Fibroblast of lung (primary cell): ENCODE data around the gene PCDHGB2. TPM values are rescaled to one million over a fixed set of nuclear protein-coding genes. Genes with fewer than 3 reads are reported as not detected.

ENCODE experiments used
- DNase-seq, 2 donors: peaks; one replicate each; pipeline versions ENCODE4 v3.0.0 to v3.0.0-alpha.2; 2010; ENCODE audit warnings: low read depth in 2 of 2
- H2AFZ ChIP-seq: 2 replicates; pipeline ENCODE4 v1.5.1; 2012; ENCODE audit warnings: low read length, control low read depth, inconsistent platforms
- H3K27ac ChIP-seq: 2 replicates; pipeline ENCODE4 v1.5.1; 2011; ENCODE audit warnings: low read length, control low read depth; ENCODE audit not compliant: insufficient read depth
- H3K27me3 ChIP-seq: 2 replicates; pipeline ENCODE4 v1.5.1; 2011; ENCODE audit warnings: mild to moderate bottlenecking, low read length; ENCODE audit not compliant: control insufficient read depth, insufficient read depth
- H3K36me3 ChIP-seq: 2 replicates; pipeline ENCODE4 v1.5.1; 2011; ENCODE audit warnings: low read length; ENCODE audit not compliant: control insufficient read depth, insufficient read depth
- H3K4me1 ChIP-seq: 2 replicates; pipeline ENCODE4 v1.5.1; 2011; ENCODE audit warnings: low read length; ENCODE audit not compliant: control insufficient read depth, insufficient read depth; ENCODE audit errors: extremely low read depth
- H3K4me2 ChIP-seq: 2 replicates; pipeline ENCODE4 v1.5.1; 2011; ENCODE audit warnings: low read length, control low read depth; ENCODE audit not compliant: insufficient read depth; ENCODE audit errors: extremely low read depth
- H3K4me3 ChIP-seq, 4 experiments: fragments of 200-600 bp in 1 of 4; sonication (generic) in 1 of 4; replicated peaks in 1 of 4; 2 replicates each; pipeline ENCODE4 v1.5.1; 2011 to 2016; ENCODE audit warnings: low read length in 4 of 4, low read depth in 3 of 4, mild to moderate bottlenecking in 3 of 4, control low read depth in 2 of 4, inconsistent platforms in 1 of 4, mixed read lengths in 1 of 4; ENCODE audit not compliant: insufficient read depth in 1 of 4; ENCODE audit errors: control extremely low read depth in 1 of 4
- H3K79me2 ChIP-seq: 2 replicates; pipeline ENCODE4 v1.5.1; 2012; ENCODE audit warnings: mild to moderate bottlenecking, low read length, inconsistent platforms; ENCODE audit not compliant: control insufficient read depth, insufficient read depth
- H3K9ac ChIP-seq: 2 replicates; pipeline ENCODE4 v1.5.1; 2011; ENCODE audit warnings: mild to moderate bottlenecking, low read length, control low read depth; ENCODE audit not compliant: insufficient read depth
- H3K9me3 ChIP-seq: 2 replicates; pipeline ENCODE4 v1.5.1; 2012; ENCODE audit warnings: low read depth, low read length; ENCODE audit not compliant: control insufficient read depth, insufficient read depth
- H4K20me1 ChIP-seq: 2 replicates; pipeline ENCODE4 v1.5.1; 2011; ENCODE audit warnings: low read length; ENCODE audit not compliant: control insufficient read depth, insufficient read depth; ENCODE audit errors: extremely low read depth
- EZH2 ChIP-seq: IDR thresholded peaks from 2 replicates; pipeline ENCODE4 v1.5.1; 2012; ENCODE audit warnings: low read length, control low read depth, mild to moderate bottlenecking; ENCODE audit errors: missing control alignments
- polyA plus RNA-seq, 2 donors: library from polyadenylated mRNA; depleted of rRNA in 1 of 2; stranded (reverse) in 1 of 2; unstranded in 1 of 2; fragments of >200 nt; gene quantifications; 2 replicates each; pipeline ENCODE4 v1.2.1, GENCODE V29; 2011 to 2012; ENCODE audit warnings: missing spikeins in 1 of 2
- total RNA-seq: library from RNA; depleted of rRNA; stranded (reverse); fragments of >200 nt; gene quantifications from 2 replicates; pipeline ENCODE4 v1.2.1, GENCODE V29; 2014
- TF ChIP-seq, protein P1 (sequence below), 2 donors: IDR thresholded peaks in 1 of 2; conservative IDR thresholded peaks in 1 of 2; 1 replicate in 1 of 2; 2 replicates in 1 of 2; pipeline ENCODE4 v1.5.1; 2011 to 2012; ENCODE audit warnings: low read length in 2 of 2, control low read depth in 1 of 2, inconsistent platforms in 1 of 2, low read depth in 1 of 2, mild to moderate bottlenecking in 1 of 2

The PCDHGB2 gene
- total and polyA plus RNA-seq, 2 donors (not counting 1 experiment from before 2014, with no cell fraction given) = 4.6 to 5.7 TPM

DNA sequence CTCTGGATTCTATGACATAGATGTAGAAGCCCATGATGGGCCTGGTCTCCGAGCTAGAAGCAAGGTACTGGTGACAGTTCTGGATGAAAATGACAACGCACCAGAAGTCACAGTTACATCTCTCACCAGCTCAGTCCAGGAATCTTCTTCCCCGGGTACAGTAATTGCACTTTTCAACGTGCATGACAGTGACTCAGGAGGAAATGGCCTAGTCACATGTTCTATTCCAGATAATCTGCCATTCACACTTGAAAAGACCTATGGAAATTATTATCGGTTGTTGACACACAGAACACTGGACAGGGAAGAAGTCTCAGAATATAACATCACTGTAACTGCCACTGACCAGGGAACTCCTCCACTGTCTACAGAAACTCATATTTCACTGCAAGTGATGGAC is 3.7 kb upstream of the PCDHGB2 start:
- TF ChIP-seq, protein P1, sequence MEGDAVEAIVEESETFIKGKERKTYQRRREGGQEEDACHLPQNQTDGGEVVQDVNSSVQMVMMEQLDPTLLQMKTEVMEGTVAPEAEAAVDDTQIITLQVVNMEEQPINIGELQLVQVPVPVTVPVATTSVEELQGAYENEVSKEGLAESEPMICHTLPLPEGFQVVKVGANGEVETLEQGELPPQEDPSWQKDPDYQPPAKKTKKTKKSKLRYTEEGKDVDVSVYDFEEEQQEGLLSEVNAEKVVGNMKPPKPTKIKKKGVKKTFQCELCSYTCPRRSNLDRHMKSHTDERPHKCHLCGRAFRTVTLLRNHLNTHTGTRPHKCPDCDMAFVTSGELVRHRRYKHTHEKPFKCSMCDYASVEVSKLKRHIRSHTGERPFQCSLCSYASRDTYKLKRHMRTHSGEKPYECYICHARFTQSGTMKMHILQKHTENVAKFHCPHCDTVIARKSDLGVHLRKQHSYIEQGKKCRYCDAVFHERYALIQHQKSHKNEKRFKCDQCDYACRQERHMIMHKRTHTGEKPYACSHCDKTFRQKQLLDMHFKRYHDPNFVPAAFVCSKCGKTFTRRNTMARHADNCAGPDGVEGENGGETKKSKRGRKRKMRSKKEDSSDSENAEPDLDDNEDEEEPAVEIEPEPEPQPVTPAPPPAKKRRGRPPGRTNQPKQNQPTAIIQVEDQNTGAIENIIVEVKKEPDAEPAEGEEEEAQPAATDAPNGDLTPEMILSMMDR (conservative IDR thresholded peaks at IDR 0.05 in 1 of 2, IDR thresholded peaks at IDR 0.05 in 1 of 2; ENCODE audit: low read depth in 1 of 2, low read length in 2 of 2) = no peak
- TF ChIP-seq EZH2 = no peak
- no peak for DNase-seq
- Histone ChIP-seq H3K4me1 (no peaks in the 10 kb centered on the region), H3K4me3 (no peak overlapping the region), H3K9ac (no peak overlapping the region), H3K79me2 (no peaks in the 10 kb centered on the region), H3K27ac (no peak overlapping the region), H3K9me3 (no peaks in the 10 kb centered on the region), H4K20me1 (no peaks in the 10 kb centered on the region), H3K27me3 (peaks cover 9% of the 10 kb centered on the region), H2AFZ (no peak overlapping the region), H3K4me2 (no peak overlapping the region), H3K36me3 (no peaks in the 10 kb centered on the region)

DNA sequence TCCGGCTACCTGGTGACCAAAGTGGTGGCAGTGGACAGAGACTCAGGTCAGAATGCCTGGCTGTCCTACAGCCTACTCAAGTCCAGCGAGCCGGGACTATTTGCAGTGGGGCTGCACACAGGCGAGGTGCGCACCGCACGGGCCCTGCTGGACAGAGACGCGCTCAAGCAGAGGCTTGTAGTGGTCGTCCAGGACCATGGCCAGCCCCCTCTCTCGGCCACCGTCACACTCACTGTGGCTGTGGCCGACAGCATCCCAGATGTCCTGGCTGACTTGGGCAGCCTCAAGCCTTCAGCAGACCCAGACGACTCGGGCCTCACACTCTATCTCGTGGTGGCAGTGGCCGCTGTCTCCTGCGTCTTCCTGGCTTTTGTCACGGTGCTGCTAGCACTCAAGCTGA is 2.8 kb upstream of the PCDHGB2 start:
- no peak for DNase-seq
- TF ChIP-seq EZH2 = no peak
- TF ChIP-seq, protein P1 (conservative IDR thresholded peaks at IDR 0.05 in 1 of 2, IDR thresholded peaks at IDR 0.05 in 1 of 2; ENCODE audit: low read depth in 1 of 2, low read length in 2 of 2) = no peak
- Histone ChIP-seq H3K79me2 (no peaks in the 10 kb centered on the region), H3K4me3 (no peak overlapping the region), H2AFZ (no peak overlapping the region), H3K36me3 (no peaks in the 10 kb centered on the region), H3K27ac (no peak overlapping the region), H3K4me2 (no peak overlapping the region), H3K4me1 (no peaks in the 10 kb centered on the region), H4K20me1 (no peaks in the 10 kb centered on the region), H3K9ac (no peak overlapping the region), H3K27me3 (peaks cover 5% of the 10 kb centered on the region), H3K9me3 (no peaks in the 10 kb centered on the region)

DNA sequence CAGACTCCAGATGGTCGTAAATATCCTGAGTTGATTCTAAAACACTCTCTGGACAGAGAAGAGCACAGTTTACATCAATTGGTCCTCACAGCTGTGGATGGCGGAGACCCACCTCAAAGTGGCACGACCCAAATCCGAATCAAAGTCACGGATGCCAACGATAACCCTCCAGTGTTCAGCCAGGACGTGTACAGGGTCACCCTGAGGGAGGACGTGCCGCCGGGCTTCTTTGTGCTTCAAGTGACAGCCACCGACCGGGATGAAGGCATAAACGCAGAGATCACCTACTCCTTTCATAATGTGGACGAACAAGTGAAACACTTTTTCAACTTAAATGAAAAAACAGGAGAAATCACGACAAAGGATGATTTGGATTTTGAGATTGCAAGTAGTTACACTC is 891 bp downstream of the PCDHGB2 start:
- Histone ChIP-seq H2AFZ (no peak overlapping the region), H3K27ac (no peak overlapping the region), H3K4me3 (peak overlapping the region in 1 of 4 experiments; percentile 58), H4K20me1 (no peaks in the 10 kb centered on the region), H3K79me2 (no peaks in the 10 kb centered on the region), H3K9ac (no peak overlapping the region), H3K4me1 (no peaks in the 10 kb centered on the region), H3K4me2 (no peak overlapping the region), H3K9me3 (peaks cover 5% of the 10 kb centered on the region), H3K36me3 (no peaks in the 10 kb centered on the region), H3K27me3 (peaks cover 29% of the 10 kb centered on the region)
- no peak for DNase-seq
- TF ChIP-seq EZH2 = no peak
- TF ChIP-seq, protein P1 (conservative IDR thresholded peaks at IDR 0.05 in 1 of 2, IDR thresholded peaks at IDR 0.05 in 1 of 2; ENCODE audit: low read depth in 1 of 2, low read length in 2 of 2) = no peak
